IMR-90 (cell line): ENCODE measurements around the gene GBA2. TPM values are rescaled to one million over a fixed set of nuclear protein-coding genes. Genes with fewer than 3 reads are reported as not detected.

ENCODE experiments used
- ATAC-seq: fragments of 200-7000 bp; cut with Tn5 transposase; 2 replicates; pipeline ENCODE4 v1.9.1; 2020; ENCODE audit warnings: low read depth, mild to moderate bottlenecking, moderate library complexity
- BruUV-seq: library from RNA; stranded (reverse); fragments of 400-500 nt; replicated peaks from 2 replicates; lab custom pipeline; 2021; lab: Mats Ljungman, UMichigan
- CTCF ChIA-PET: fragments of 300-600 bp; formaldehyde crosslinking; extraction: SDS; loops from one replicate; lab custom pipeline; 2021; ENCODE audit warnings: antibody characterized with exemption; lab: Yijun Ruan, JAX
- POLR2A ChIA-PET: fragments of 300-600 bp; sonication (Branson Sonifier 250); formaldehyde crosslinking; loops from one replicate; lab custom pipeline; 2022; ENCODE audit warnings: antibody characterized with exemption; ENCODE audit not compliant: unreplicated experiment; lab: Charles Lee
- DNase-seq: peaks from one replicate; pipeline ENCODE4 v3.0.0; 2013
- H2AFZ ChIP-seq: replicated peaks from 2 replicates; pipeline ENCODE3; 2013; ENCODE audit warnings: low read length, mild to moderate bottlenecking; ENCODE audit not compliant: poor library complexity
- H2AK5ac ChIP-seq: 2 replicates; pipeline ENCODE4 v1.6.1; 2013; ENCODE audit warnings: low read depth, low read length, inconsistent platforms
- H2AK9ac ChIP-seq: replicated peaks from 2 replicates; pipeline ENCODE3; 2013; ENCODE audit warnings: mild to moderate bottlenecking, low read depth, low read length, moderate library complexity; ENCODE audit not compliant: poor library complexity
- H2BK120ac ChIP-seq: 2 replicates; pipeline ENCODE4 v1.6.1; 2013; ENCODE audit warnings: low read depth, low read length, inconsistent platforms
- H2BK15ac ChIP-seq: 3 replicates; pipeline ENCODE4 v1.6.1; 2013; ENCODE audit warnings: low read depth, low read length, inconsistent platforms
- H2BK20ac ChIP-seq: 2 replicates; pipeline ENCODE4 v1.6.1; 2013; ENCODE audit warnings: low read depth, mild to moderate bottlenecking, inconsistent platforms, low read length, moderate library complexity
- H2BK5ac ChIP-seq: 2 replicates; pipeline ENCODE4 v1.6.1; 2013; ENCODE audit warnings: mild to moderate bottlenecking, low read depth, low read length, inconsistent platforms; ENCODE audit not compliant: poor library complexity, severe bottlenecking
- H3K14ac ChIP-seq: replicated peaks from 2 replicates; pipeline ENCODE4 v1.6.1; 2013; ENCODE audit warnings: low read depth, low read length, inconsistent platforms
- H3K18ac ChIP-seq: 2 replicates; pipeline ENCODE4 v1.6.1; 2013; ENCODE audit warnings: low read depth, low read length, control low read depth
- H3K23ac ChIP-seq: 2 replicates; pipeline ENCODE4 v1.6.1; 2013; ENCODE audit warnings: low read depth, low read length, inconsistent platforms
- H3K27ac ChIP-seq: 2 replicates; pipeline ENCODE4 v1.5.1; 2013; ENCODE audit warnings: mild to moderate bottlenecking, control low read depth, low read length; ENCODE audit not compliant: insufficient read depth
- H3K27me3 ChIP-seq: 2 replicates; pipeline ENCODE4 v1.6.1; 2013; ENCODE audit warnings: low read length; ENCODE audit not compliant: control insufficient read depth, insufficient read depth
- H3K36me3 ChIP-seq: 2 replicates; pipeline ENCODE4 v1.6.1; 2013; ENCODE audit warnings: low read length, mixed read lengths; ENCODE audit not compliant: control insufficient read depth, insufficient read depth
- H3K4ac ChIP-seq: 2 replicates; pipeline ENCODE4 v1.6.1; 2013; ENCODE audit warnings: low read depth, low read length, inconsistent platforms
- H3K4me1 ChIP-seq: 2 replicates; pipeline ENCODE4 v1.6.1; 2013; ENCODE audit warnings: low read length, mixed read lengths; ENCODE audit not compliant: control insufficient read depth, insufficient read depth
- H3K4me2 ChIP-seq: 2 replicates; pipeline ENCODE4 v1.6.1; 2013; ENCODE audit warnings: low read depth, mild to moderate bottlenecking, control low read depth, low read length, moderate library complexity
- H3K4me3 ChIP-seq: 2 replicates; pipeline ENCODE4 v1.5.1; 2013; ENCODE audit warnings: low read depth, mild to moderate bottlenecking, control low read depth, low read length, moderate library complexity; ENCODE audit not compliant: insufficient read depth
- H3K56ac ChIP-seq: 2 replicates; pipeline ENCODE4 v1.6.1; 2013; ENCODE audit warnings: low read length, inconsistent platforms; ENCODE audit not compliant: insufficient read depth; ENCODE audit errors: extremely low read depth
- H3K79me1 ChIP-seq, 2 experiments: 2 replicates each; pipeline ENCODE4 v1.6.1; 2013; ENCODE audit warnings: low read length in 2 of 2, inconsistent platforms in 1 of 2, low read depth in 1 of 2
- H3K9ac ChIP-seq: 2 replicates; pipeline ENCODE4 v1.6.1; 2013; ENCODE audit warnings: low read depth, low read length, control low read depth
- H3K9me1 ChIP-seq: 2 replicates; pipeline ENCODE4 v1.6.1; 2013; ENCODE audit warnings: low read length, inconsistent platforms; ENCODE audit not compliant: insufficient read depth
- H3K9me3 ChIP-seq: 2 replicates; pipeline ENCODE4 v1.6.1; 2013; ENCODE audit warnings: low read length; ENCODE audit not compliant: control insufficient read depth, insufficient read depth
- H4K20me1 ChIP-seq: 2 replicates; pipeline ENCODE4 v1.6.1; 2013; ENCODE audit warnings: low read length, inconsistent platforms; ENCODE audit not compliant: insufficient read depth
- H4K5ac ChIP-seq: 2 replicates; pipeline ENCODE4 v1.6.1; 2013; ENCODE audit warnings: mild to moderate bottlenecking, low read depth, low read length, control low read depth
- H4K8ac ChIP-seq, 2 experiments: 2 replicates each; pipeline ENCODE4 v1.6.1; 2013; ENCODE audit warnings: low read depth in 2 of 2, low read length in 2 of 2, control low read depth in 1 of 2, inconsistent platforms in 1 of 2
- H4K91ac ChIP-seq: 2 replicates; pipeline ENCODE4 v1.6.1; 2013; ENCODE audit warnings: low read depth, low read length, inconsistent platforms; ENCODE audit not compliant: insufficient read depth
- CHD1 ChIP-seq: IDR thresholded peaks from 2 replicates; pipeline ENCODE4 v1.6.1; 2012; ENCODE audit warnings: low read depth, low read length, improper control_type of control experiment
- POLR2A ChIP-seq: IDR thresholded peaks from 2 replicates; pipeline ENCODE4 v1.6.1; 2012; ENCODE audit warnings: mild to moderate bottlenecking, low read depth, low read length
- RAD21 ChIP-seq: IDR thresholded peaks from 2 replicates; pipeline ENCODE4 v1.6.1; 2012; ENCODE audit warnings: low read length, improper control_type of control experiment
- WGBS, 2 experiments: methylation state at CpG; one replicate each; pipeline versions ENCODE4 v1.1.5 to v1.1.7; 2013; ENCODE audit warnings: missing lambda C conversion rate in 2 of 2; ENCODE audit not compliant: insufficient read length in 1 of 2; ENCODE audit errors: extremely low coverage in 2 of 2; 5-methylcytosine and 5-hydroxymethylcytosine counted together
- dilution Hi-C: fragments of 300-500 bp; cut with HindIII; formaldehyde crosslinking; loops from one replicate; pipeline ENCODE4 v1.14.3; 2018; ENCODE audit warnings: low sequenced_read_pairs; ENCODE audit not compliant: unreplicated experiment
- in situ Hi-C: fragments of 300-500 bp; cut with MboI; formaldehyde crosslinking; loops from 3 replicates; pipeline ENCODE4 v1.14.3; 2019; ENCODE audit warnings: low sequenced_read_pairs, inconsistent platforms, mixed read lengths
- intact Hi-C: fragments of 100-400 bp; cut with micrococcal nuclease; formaldehyde crosslinking; loops from 2 replicates; pipeline ENCODE4 v1.10.0; 2022
- polyA plus RNA-seq, 3 experiments: library from polyadenylated mRNA; depleted of rRNA; stranded (reverse); fragments of >200 nt; gene quantifications; 2 replicates each; pipeline ENCODE4 v1.2.3, GENCODE V29; 2012; ENCODE audit warnings: low replicate concordance in 1 of 3
- total RNA-seq: library from RNA; depleted of rRNA; stranded (reverse); fragments of >200 nt; gene quantifications from 2 replicates; pipeline ENCODE4 v1.2.3, GENCODE V29; 2012

The GBA2 gene
- total and polyA plus RNA-seq, 2 of the 4 experiments (the other 2 are of a cell fraction): 18.1 to 38.2 TPM

DNA sequence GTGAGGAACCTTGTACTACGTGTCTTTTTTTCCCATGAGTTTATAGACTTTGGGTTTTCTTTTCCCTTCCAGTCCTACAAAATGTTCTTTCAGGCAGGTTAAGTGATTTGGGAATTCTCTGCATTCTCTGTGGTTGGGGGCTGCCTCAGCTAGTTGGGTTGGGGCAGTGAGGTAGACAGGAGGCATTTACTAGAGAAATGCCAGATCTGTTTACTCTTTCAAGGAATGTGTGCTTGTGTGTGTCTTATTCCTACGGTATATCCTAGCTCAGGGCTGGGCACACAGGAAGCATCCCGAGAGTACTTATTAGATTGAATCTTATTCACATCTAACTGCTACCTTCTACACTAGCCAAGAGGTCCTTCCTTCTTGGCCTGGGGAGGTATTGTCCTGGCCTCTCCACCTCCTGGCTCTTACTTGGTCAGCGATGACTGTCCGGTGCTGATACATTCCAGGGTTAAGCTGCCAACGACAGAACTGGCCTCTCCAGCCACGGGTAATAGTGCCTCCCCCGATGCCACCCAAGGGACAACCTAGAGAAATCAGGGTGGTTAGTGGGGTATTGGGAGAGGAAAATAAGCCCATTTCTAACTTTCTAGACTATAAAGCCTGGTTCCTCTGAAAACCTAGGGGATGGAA is 5.0 kb downstream of the GBA2 start:
- Histone ChIP-seq H3K56ac (no peak overlapping the region), H2BK20ac (no peak overlapping the region), H3K9me3 (no peaks in the 10 kb centered on the region), H3K18ac (no peak overlapping the region), H2BK120ac (no peak overlapping the region), H3K4me1 (peaks cover 8% of the 10 kb centered on the region), H3K27me3 (no peaks in the 10 kb centered on the region), H2BK15ac (no peak overlapping the region), H4K5ac (no peak overlapping the region), H3K4me3 (no peak overlapping the region), H2AFZ (no peak overlapping the region), H3K79me1 (peaks cover 53 to 85% of the 10 kb centered on the region in 2 experiments), H3K9me1 (peaks cover 18% of the 10 kb centered on the region), H3K27ac (no peak overlapping the region), H2AK5ac (no peak overlapping the region), H3K14ac (no peak overlapping the region), H3K9ac (no peak overlapping the region), H3K23ac (no peak overlapping the region), H4K91ac (no peak overlapping the region), H3K4ac (no peak overlapping the region), H3K36me3 (peaks cover 48% of the 10 kb centered on the region), H4K8ac (no peak overlapping the region), H3K4me2 (no peak overlapping the region), H2BK5ac (no peak overlapping the region), H2AK9ac (no peak overlapping the region), H4K20me1 (peaks cover 35% of the 10 kb centered on the region)
- dilution Hi-C loops: no loop called here
- CTCF ChIA-PET: interaction anchor here (2.3 kb wide), 1 partner anchor 8 kb away, joined by 7 read pairs; no protein-coding TSS in a partner anchor
- POLR2A ChIA-PET: interaction anchor here (0.6 kb wide), 1 partner anchor 12 kb away, joined by 4 read pairs; no protein-coding TSS in a partner anchor
- WGBS, 2 experiments: 100% methylated on average over 1 of the region's 8 CpGs; no CpG with 5 or more reads in 1 of the 2 experiments
- BruUV-seq: no TSS peak
- no peak for TF ChIP-seq RAD21
- no peak for TF ChIP-seq POLR2A
- no peak for TF ChIP-seq CHD1
- ATAC-seq (no peak), DNase-seq (no peak)
- intact Hi-C loops: no loop called here
- in situ Hi-C loops: no loop called here
